Tibial nerve (tissue), 4 donors: ENCODE measurements around the gene ZW10.

Source experiments
- CTCF ChIP-seq, 5 experiments: fragments of 200-600 bp in 3 of 5; fragments of 450-650 bp in 2 of 5; sonication (generic) in 3 of 5; IDR thresholded peaks; one replicate each; pipeline ENCODE4 v1.5.1; 2016 to 2019; ENCODE audit warnings: antibody characterized with exemption in 5 of 5, mild to moderate bottlenecking in 3 of 5, moderate library complexity in 2 of 5
- EP300 ChIP-seq, 2 donors: sonication (generic); formaldehyde crosslinking; IDR thresholded peaks; one replicate each; pipeline ENCODE4 v1.6.1; 2017; ENCODE audit warnings: antibody characterized with exemption in 2 of 2, mild to moderate bottlenecking in 1 of 2
- POLR2A ChIP-seq, 2 donors: fragments of 450-650 bp; IDR thresholded peaks; one replicate each; pipeline ENCODE4 v1.6.1; 2017; ENCODE audit warnings: antibody characterized with exemption in 2 of 2, mild to moderate bottlenecking in 2 of 2, moderate library complexity in 2 of 2

DNA sequence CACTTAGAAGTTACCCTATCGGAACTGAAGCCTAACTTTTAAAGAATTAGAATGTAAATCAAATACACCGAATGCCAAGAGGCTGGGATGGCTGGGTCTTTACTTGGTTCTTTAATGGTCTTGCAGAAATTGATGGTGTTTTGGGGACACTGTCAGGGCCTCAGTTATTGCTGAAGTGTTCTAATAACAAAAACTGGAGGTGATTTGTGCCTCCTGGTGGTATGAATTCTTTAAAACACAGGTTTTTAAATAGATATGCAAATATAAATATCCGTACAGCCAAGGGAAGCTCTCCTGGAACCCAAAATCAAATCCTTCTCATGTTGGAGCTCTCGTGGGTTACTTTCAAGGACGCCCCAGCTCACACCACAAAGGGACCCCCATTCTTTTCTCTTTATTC is 48.1 kb downstream of the ZW10 start:
- TF ChIP-seq POLR2A (IDR thresholded peaks at IDR 0.05) = no peak
- TF ChIP-seq CTCF (IDR thresholded peaks at IDR 0.05) = no peak
- TF ChIP-seq EP300 (IDR thresholded peaks at IDR 0.05) = no peak
